Pancreas (tissue), 10 donors: Measurements from ENCODE around the gene METTL24. TPM values are rescaled to one million over a fixed set of nuclear protein-coding genes. Genes with fewer than 3 reads are reported as not detected.

ENCODE experiments used
- ATAC-seq, 4 donors: fragments of 200-7000 bp; cut with Tn5 transposase; one replicate each; pipeline versions ENCODE4 v1.8.0 to v1.9.1; 2020; ENCODE audit warnings: mild to moderate bottlenecking in 4 of 4, moderate library complexity in 4 of 4
- DNase-seq, 6 donors: peaks; one replicate each; pipeline ENCODE4 v3.0.0-alpha.2; 2020
- FAIRE-seq: peaks from 2 replicates; lab custom pipeline; 2012; peaks lifted over from hg19 to GRCh38; lab: Jason Lieb, UNC
- H3K27ac ChIP-seq, 4 donors: fragments of 200-600 bp; sonication (generic); 1 replicate in 3 of 4; 2 replicates in 1 of 4; pipeline versions ENCODE4 v1.5.0 to v1.8.0; 2020
- H3K27me3 ChIP-seq, 4 donors: fragments of 200-600 bp; one replicate each; pipeline ENCODE4 v1.8.0; 2021
- H3K36me3 ChIP-seq, 3 donors: fragments of 200-600 bp; sonication (generic) in 1 of 3; one replicate each; pipeline versions ENCODE4 v1.5.0 to v1.8.0; 2020 to 2021
- H3K4me1 ChIP-seq, 3 donors: fragments of 200-600 bp; one replicate each; pipeline ENCODE4 v1.8.0; 2021
- H3K4me3 ChIP-seq, 4 donors: fragments of 200-600 bp; sonication (generic) in 2 of 4; one replicate each; pipeline versions ENCODE4 v1.5.0 to v1.8.0; 2020 to 2021
- H3K9me3 ChIP-seq, 4 donors: fragments of 200-600 bp; one replicate each; pipeline ENCODE4 v1.8.0; 2021
- WGBS, 2 donors: extraction: QIAGEN DNeasy Blood & Tissue Kit; methylation state at CpG; one replicate each; pipeline ENCODE4 v1.1.7; 2013; 5-methylcytosine and 5-hydroxymethylcytosine counted together
- intact Hi-C, 3 donors: fragments of 100-400 bp; cut with DNase I; formaldehyde crosslinking; loops; one replicate each; pipeline versions ENCODE4 v1.11.1 to v1.14.2; 2022
- polyA plus RNA-seq, 2 donors: library from polyadenylated mRNA; stranded (reverse); fragments of 200-250 nt; gene quantifications; one replicate each; pipeline ENCODE4 v1.2.3, GENCODE V29; 2013
- total RNA-seq, 6 donors: library from RNA; stranded (reverse); fragmentation: NEBNext Ultra II Directional in 4 of 6; extraction: Animal tissue kit (Norgen Biotek cat#: 25700) in 4 of 6; gene quantifications; one replicate each; pipeline versions ENCODE4 v1.2.1 to v1.2.4, GENCODE V29; 2021 to 2023
- TF ChIP-seq, protein P1 (sequence below), 4 donors: fragments of 200-600 bp; sonication (generic) in 3 of 4; IDR thresholded peaks; one replicate each; pipeline versions ENCODE4 v1.5.0 to v1.8.0; 2021; ENCODE audit warnings: antibody characterized with exemption in 4 of 4
- donor health status: healthy with polysubstance abuse.
- donor health status: DM: no; HTN: no; CAD: no; lungs with moderate emphysema.
- donor health status: DM: no; HTN: no; CAD: no.
- donor health status: control.
- donor health status: control.
- donor health status: Bipolar disorder and iron deficiency.
- donor health status: DM: yes; HTN: yes; CAD: no.
- donor health status: DM: no; HTN: no; CAD: no.
- donor health status: DM: no; HTN: no; CAD: no.
- donor health status: DM: yes; HTN: yes; CAD: no.

Gene METTL24
- total and polyA plus RNA-seq, 8 donors: 0.34 to 4.4 (median 1.4) TPM

DNA sequence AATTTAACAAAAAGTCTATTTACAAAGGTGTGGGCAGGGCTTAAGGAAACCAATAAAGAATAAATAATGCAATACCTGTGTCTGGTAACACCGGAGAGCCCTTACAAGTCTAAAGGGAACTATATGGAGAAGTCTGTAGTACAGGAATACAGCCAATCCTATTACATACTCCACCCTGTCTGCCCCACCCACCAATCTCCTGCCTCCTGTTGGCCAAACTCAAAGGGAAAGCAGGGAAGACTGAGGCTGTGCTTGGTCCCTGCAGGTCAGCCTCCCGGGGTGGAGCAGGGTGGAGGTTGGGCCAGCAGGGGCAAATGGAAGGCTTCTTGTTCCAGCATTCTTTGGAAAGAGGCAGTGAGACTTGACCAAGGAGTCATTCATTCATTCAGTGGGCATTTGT lies 31.5 kb downstream of the METTL24 start:
- TF ChIP-seq, protein P1, sequence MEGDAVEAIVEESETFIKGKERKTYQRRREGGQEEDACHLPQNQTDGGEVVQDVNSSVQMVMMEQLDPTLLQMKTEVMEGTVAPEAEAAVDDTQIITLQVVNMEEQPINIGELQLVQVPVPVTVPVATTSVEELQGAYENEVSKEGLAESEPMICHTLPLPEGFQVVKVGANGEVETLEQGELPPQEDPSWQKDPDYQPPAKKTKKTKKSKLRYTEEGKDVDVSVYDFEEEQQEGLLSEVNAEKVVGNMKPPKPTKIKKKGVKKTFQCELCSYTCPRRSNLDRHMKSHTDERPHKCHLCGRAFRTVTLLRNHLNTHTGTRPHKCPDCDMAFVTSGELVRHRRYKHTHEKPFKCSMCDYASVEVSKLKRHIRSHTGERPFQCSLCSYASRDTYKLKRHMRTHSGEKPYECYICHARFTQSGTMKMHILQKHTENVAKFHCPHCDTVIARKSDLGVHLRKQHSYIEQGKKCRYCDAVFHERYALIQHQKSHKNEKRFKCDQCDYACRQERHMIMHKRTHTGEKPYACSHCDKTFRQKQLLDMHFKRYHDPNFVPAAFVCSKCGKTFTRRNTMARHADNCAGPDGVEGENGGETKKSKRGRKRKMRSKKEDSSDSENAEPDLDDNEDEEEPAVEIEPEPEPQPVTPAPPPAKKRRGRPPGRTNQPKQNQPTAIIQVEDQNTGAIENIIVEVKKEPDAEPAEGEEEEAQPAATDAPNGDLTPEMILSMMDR (IDR thresholded peaks at IDR 0.05): no peak
- Histone ChIP-seq H3K4me3 (no peak overlapping the region), H3K27ac (no peak overlapping the region), H3K36me3 (no peaks in the 10 kb centered on the region), H3K4me1 (peaks cover 5 to 18% (median 15%) of the 10 kb centered on the region in 3 donors), H3K9me3 (no peaks in the 10 kb centered on the region), H3K27me3 (no peaks in the 10 kb centered on the region)
- DNase-seq (no peak), ATAC-seq (no peak), FAIRE-seq (no peak)
- 97 to 100% methylated on average over 2 of the region's 2 CpGs for WGBS, 2 donors
- intact Hi-C loops: no loop called here

GRCh38 chr6:110326057-110326456 lies 32.1 kb downstream of the METTL24 start:
- Histone ChIP-seq H3K4me3 (no peak overlapping the region), H3K36me3 (no peaks in the 10 kb centered on the region), H3K27me3 (no peaks in the 10 kb centered on the region), H3K9me3 (no peaks in the 10 kb centered on the region), H3K27ac (peak overlapping the region in 1 of 4 donors; percentile 24), H3K4me1 (peaks cover 5 to 18% (median 15%) of the 10 kb centered on the region in 3 donors)
- DNase-seq (no peak), FAIRE-seq (no peak), ATAC-seq (no peak)
- TF ChIP-seq, protein P1 (IDR thresholded peaks at IDR 0.05): no peak
- intact Hi-C loops: no loop called here
- WGBS, 2 donors: 97 to 98% methylated on average over 3 of the region's 3 CpGs

DNA sequence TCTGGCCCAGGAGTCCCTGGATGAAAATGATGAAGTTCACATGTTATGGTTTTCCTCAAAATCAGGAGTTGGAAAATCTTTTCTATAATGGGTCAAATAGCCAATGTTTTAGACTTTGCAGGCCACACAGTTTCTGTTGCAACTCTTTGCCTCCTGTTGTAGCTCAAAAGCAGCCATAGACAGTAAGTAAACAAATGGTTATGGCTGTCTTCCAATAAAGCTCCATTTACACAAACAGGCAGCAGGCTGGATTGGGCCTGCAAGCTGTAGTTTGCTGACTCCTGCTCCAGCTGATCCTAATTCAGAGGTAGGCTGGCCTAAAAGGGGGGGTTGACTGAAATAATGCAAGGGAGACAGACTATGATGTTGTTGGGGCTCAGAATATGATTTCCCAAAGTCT lies 33.0 kb downstream of the METTL24 start:
- Histone ChIP-seq H3K27me3 (no peaks in the 10 kb centered on the region), H3K9me3 (no peaks in the 10 kb centered on the region), H3K4me1 (peaks cover 5 to 18% (median 15%) of the 10 kb centered on the region in 3 donors), H3K36me3 (no peaks in the 10 kb centered on the region), H3K4me3 (no peak overlapping the region), H3K27ac (peak overlapping the region in 2 of 4 donors; percentile 24 to 56)
- FAIRE-seq (peak; percentile 51), DNase-seq (peak in 3 of 6 donors; percentile 23 to 47 (median 36)), ATAC-seq (peak; percentile 81 to 90 (median 90))
- intact Hi-C loops: no loop called here
- TF ChIP-seq, protein P1 (IDR thresholded peaks at IDR 0.05): no peak

DNA sequence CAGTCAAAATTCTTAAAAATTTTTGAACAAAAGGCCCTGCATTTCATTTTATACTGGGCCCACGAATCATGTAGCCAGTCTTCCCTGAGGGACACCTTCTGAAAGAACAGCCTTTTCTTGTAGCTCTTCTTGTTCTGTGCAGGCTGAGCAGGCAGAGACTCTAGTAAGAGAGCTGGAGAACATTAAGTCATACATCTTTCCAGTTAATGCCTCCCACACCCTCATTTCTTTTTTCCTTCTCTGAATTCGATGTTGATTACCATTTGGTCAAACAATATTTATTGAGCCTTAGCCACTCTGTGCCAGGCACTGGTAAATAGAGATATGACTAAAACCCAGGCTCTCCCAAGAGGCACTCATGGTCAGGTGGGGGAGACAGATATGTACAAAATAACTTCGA lies 33.6 kb downstream of the METTL24 start:
- Histone ChIP-seq H3K36me3 (no peaks in the 10 kb centered on the region), H3K9me3 (no peaks in the 10 kb centered on the region), H3K27ac (peak overlapping the region in 2 of 4 donors; percentile 24 to 56), H3K4me1 (peaks cover 5 to 18% (median 13%) of the 10 kb centered on the region in 3 donors), H3K4me3 (no peak overlapping the region), H3K27me3 (no peaks in the 10 kb centered on the region)
- intact Hi-C loops: no loop called here
- WGBS, 2 donors: 28 to 30% methylated on average over 3 of the region's 3 CpGs
- FAIRE-seq: no peak
- no peak for DNase-seq
- peak in 1 of 4 donors; percentile 11 for ATAC-seq
- TF ChIP-seq, protein P1 (IDR thresholded peaks at IDR 0.05): no peak

DNA sequence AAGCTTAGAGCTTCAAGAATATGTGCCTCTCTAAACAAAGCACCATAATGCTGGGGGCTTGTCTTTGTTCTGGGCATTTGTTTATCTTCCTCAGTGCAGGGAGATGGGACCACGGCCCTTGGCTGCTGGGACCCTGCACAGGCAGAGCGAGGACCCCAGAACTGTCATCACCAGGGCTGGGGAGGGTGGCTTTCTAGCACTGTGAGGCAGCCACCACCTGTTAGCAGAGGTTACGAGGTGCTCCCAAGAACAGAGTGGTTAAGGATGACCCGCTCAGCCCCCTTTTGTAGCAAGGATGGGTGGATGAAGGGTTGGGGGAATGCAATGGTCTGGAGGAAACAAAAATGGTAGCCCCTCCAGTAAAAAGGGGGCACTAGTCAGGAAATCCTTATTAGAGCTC lies 34.9 kb downstream of the METTL24 start:
- FAIRE-seq: no peak
- Histone ChIP-seq H3K4me1 (peaks cover 0 to 18% (median 13%) of the 10 kb centered on the region in 3 donors), H3K27ac (no peak overlapping the region), H3K36me3 (no peaks in the 10 kb centered on the region), H3K27me3 (no peaks in the 10 kb centered on the region), H3K9me3 (no peaks in the 10 kb centered on the region), H3K4me3 (no peak overlapping the region)
- ATAC-seq: no peak
- intact Hi-C loops: no loop called here
- WGBS, 2 donors: 90 to 92% methylated on average over 4 of the region's 4 CpGs
- no peak for DNase-seq
- TF ChIP-seq, protein P1 (IDR thresholded peaks at IDR 0.05): no peak
